ENCODE data around the gene KPNA6. TPM values are rescaled to one million over a fixed set of nuclear protein-coding genes. Genes with fewer than 3 reads are reported as not detected.
"Not testable (repeated sequence)": the region's sequence is repeated elsewhere in the genome, so short reads cannot be mapped to it uniquely, and the experiment has no call there.

KPNA6 gene
- total and polyA plus RNA-seq, 4 donors = 29.6 to 39.1 (median 33.7) TPM

DNA sequence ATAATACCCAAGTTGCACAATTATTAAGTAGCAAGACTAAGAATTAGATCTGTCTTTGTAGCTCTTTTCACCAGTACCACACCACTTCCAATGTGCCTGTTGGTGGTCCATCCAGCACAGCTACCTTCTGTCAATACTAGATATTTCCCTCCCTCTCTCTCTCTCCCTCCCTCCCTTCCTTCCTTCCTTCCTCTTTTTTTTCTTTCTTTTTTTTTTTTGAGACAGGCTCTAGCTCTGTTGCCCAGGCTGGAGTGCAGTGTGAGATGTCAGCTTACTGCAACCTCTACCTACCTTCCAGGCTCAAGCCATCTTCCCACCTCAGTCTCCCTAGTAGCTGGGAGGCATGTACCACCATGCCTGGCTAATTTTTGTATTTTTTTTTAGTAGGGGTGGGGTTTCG lies 21.1 kb downstream of the KPNA6 start:
- WGBS (ENCODE audit: insufficient coverage) = no CpG with 5 or more reads among the region's 1 CpG
- H3K4me3 ChIP-seq (ENCODE audit: low read depth, low read length) = no peak overlapping the region
- no peaks in the 10 kb centered on the region for H3K9me3 ChIP-seq (ENCODE audit: control insufficient read depth, insufficient read depth, low read length)
- DNase-seq (ENCODE audit: low read depth in 4 of 6, low spot score in 6 of 6) = no peak
- no peak overlapping the region for H3K27ac ChIP-seq (ENCODE audit: low read depth, low read length)
- H3K4me1 ChIP-seq (ENCODE audit: control insufficient read depth, insufficient read depth, low read length) = no peaks in the 10 kb centered on the region
- H3K27me3 ChIP-seq (ENCODE audit: control insufficient read depth, insufficient read depth, low read length) = no peaks in the 10 kb centered on the region
- peaks cover 5% of the 10 kb centered on the region for H3K36me3 ChIP-seq (ENCODE audit: control insufficient read depth, insufficient read depth, low read length)

DNA sequence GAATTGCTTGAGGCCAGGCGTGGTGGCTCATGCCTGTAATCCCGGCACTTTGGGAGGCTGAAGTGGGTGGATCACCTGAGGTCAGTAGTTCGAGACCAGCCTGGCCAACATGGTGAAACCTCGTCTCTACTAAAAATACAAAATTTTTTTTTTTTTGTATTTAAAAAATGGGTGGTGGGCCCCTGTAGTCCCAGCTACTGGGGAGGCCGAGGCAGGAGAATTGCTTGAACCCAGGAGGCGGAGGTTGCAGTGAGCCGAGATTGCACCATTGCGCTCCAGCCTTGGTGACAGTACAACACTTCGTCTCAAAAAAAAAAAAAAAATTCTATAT lies 26.1 kb downstream of the KPNA6 start:
- not testable (repeated sequence) for H3K27me3 ChIP-seq (ENCODE audit: control insufficient read depth, insufficient read depth, low read length); H3K4me1 ChIP-seq (ENCODE audit: control insufficient read depth, insufficient read depth, low read length); H3K9me3 ChIP-seq (ENCODE audit: control insufficient read depth, insufficient read depth, low read length); H3K36me3 ChIP-seq (ENCODE audit: control insufficient read depth, insufficient read depth, low read length); H3K4me3 ChIP-seq (ENCODE audit: low read depth, low read length); DNase-seq (ENCODE audit: low read depth in 4 of 6, low spot score in 6 of 6); H3K27ac ChIP-seq (ENCODE audit: low read depth, low read length)
- 100% methylated on average over 1 of the region's 9 CpGs for WGBS (ENCODE audit: insufficient coverage)

- 95% methylated on average over 4 of the region's 5 CpGs for WGBS (ENCODE audit: insufficient coverage)
- H3K36me3 ChIP-seq (ENCODE audit: control insufficient read depth, insufficient read depth, low read length) = peaks cover under 1% of the 10 kb centered on the region
- DNase-seq (ENCODE audit: low read depth in 4 of 6, low spot score in 6 of 6) = no peak
- H3K4me3 ChIP-seq (ENCODE audit: low read depth, low read length) = no peak overlapping the region
- no peak overlapping the region for H3K27ac ChIP-seq (ENCODE audit: low read depth, low read length)
- H3K9me3 ChIP-seq (ENCODE audit: control insufficient read depth, insufficient read depth, low read length) = no peaks in the 10 kb centered on the region
- no peaks in the 10 kb centered on the region for H3K27me3 ChIP-seq (ENCODE audit: control insufficient read depth, insufficient read depth, low read length)
- peaks cover 4% of the 10 kb centered on the region for H3K4me1 ChIP-seq (ENCODE audit: control insufficient read depth, insufficient read depth, low read length)
Measured at GRCh38 chr1:32137111-32137510, 29.3 kb downstream of the KPNA6 start.

- DNase-seq (ENCODE audit: low read depth in 4 of 6, low spot score in 6 of 6) = no peak
- Histone ChIP-seq H3K9me3 (ENCODE audit: control insufficient read depth, insufficient read depth, low read length) (no peaks in the 10 kb centered on the region), H3K4me1 (ENCODE audit: control insufficient read depth, insufficient read depth, low read length) (peaks cover 12% of the 10 kb centered on the region), H3K4me3 (ENCODE audit: low read depth, low read length) (no peak overlapping the region), H3K27me3 (ENCODE audit: control insufficient read depth, insufficient read depth, low read length) (no peaks in the 10 kb centered on the region), H3K27ac (ENCODE audit: low read depth, low read length) (no peak overlapping the region), H3K36me3 (ENCODE audit: control insufficient read depth, insufficient read depth, low read length) (no peaks in the 10 kb centered on the region)
- 88% methylated on average over 4 of the region's 5 CpGs for WGBS (ENCODE audit: insufficient coverage)
Measured at GRCh38 chr1:32138965-32139364, 31.1 kb downstream of the KPNA6 start.

DNA sequence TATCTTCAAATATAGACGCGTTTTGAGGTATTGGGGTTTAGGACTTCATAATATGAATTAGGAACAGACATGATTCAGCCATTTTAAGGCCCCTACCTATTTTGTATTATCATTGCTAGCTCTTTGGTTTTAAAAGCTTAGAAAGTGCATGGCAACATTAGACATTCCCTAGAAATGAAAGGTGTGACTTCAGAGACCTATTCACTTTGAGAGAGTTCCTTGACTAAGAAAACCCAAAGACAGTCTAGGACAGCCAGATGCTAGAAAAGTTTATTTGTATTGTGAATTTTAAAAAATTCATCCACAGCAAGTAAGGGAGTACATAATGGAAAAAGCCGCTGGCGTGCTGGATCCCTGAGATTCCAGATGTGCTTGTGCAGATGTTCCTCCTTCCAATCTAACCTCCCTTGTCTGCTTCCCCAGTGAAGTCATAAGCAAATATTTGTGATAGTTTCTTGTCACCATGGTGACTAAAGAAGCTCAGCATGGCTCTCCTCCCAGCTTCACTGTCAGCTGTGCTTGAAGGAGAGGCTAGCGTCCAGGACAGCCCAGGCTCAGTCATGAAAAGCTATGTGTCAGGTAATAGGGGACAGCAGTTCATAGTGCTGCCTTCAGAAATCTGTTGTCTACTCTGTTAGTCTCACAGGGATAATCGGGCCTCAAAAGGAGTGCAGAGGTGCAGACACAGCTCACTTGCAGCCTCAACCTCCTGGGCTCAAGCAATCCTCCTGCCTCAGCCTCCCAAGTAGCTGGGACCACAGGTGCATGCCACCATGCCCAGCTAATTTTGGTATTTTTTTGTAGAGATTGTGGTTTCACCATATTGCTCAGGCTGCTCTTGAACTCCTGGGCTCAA lies 34.8 kb downstream of the KPNA6 start:
- H3K36me3 ChIP-seq (ENCODE audit: control insufficient read depth, insufficient read depth, low read length) = no peaks in the 10 kb centered on the region
- peaks cover 12% of the 10 kb centered on the region for H3K4me1 ChIP-seq (ENCODE audit: control insufficient read depth, insufficient read depth, low read length)
- peak overlapping the region; percentile 66 for H3K27ac ChIP-seq (ENCODE audit: low read depth, low read length)
- no peaks in the 10 kb centered on the region for H3K27me3 ChIP-seq (ENCODE audit: control insufficient read depth, insufficient read depth, low read length)
- DNase-seq (ENCODE audit: low read depth in 4 of 6, low spot score in 6 of 6) = peak in 5 of 6 donors; percentile 19 to 79 (median 38)
- WGBS (ENCODE audit: insufficient coverage) = 48% methylated on average over 2 of the region's 6 CpGs
- H3K9me3 ChIP-seq (ENCODE audit: control insufficient read depth, insufficient read depth, low read length) = peaks cover 2% of the 10 kb centered on the region
- no peak overlapping the region for H3K4me3 ChIP-seq (ENCODE audit: low read depth, low read length)

GRCh38 chr1:32143302-32143695 lies 35.4 kb downstream of the KPNA6 start:
- WGBS (ENCODE audit: insufficient coverage) = no CpG with 5 or more reads among the region's 4 CpGs

DNA sequence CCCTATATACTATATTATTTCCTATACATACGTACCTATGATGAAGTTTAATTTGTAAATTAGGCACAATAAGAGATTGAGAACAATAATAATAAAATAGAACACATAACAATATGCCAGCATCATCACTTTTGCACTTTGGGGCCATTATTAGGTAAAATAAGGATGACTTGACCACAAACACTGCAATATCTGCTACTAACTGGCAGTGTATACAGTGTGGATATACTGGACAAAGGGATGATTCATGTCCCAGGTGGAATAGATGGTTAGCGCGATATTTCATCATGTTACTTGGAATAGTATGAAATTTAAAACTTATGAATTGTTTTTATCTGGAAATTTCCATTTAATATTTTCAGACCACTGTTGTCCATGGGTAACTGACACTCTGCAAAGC lies 36.2 kb downstream of the KPNA6 start:
- Histone ChIP-seq H3K4me3 (ENCODE audit: low read depth, low read length) (no peak overlapping the region), H3K36me3 (ENCODE audit: control insufficient read depth, insufficient read depth, low read length) (peaks cover 3% of the 10 kb centered on the region), H3K9me3 (ENCODE audit: control insufficient read depth, insufficient read depth, low read length) (peaks cover 2% of the 10 kb centered on the region), H3K27ac (ENCODE audit: low read depth, low read length) (no peak overlapping the region), H3K27me3 (ENCODE audit: control insufficient read depth, insufficient read depth, low read length) (no peaks in the 10 kb centered on the region), H3K4me1 (ENCODE audit: control insufficient read depth, insufficient read depth, low read length) (peaks cover 12% of the 10 kb centered on the region)
- no CpG with 5 or more reads among the region's 3 CpGs for WGBS (ENCODE audit: insufficient coverage)
- no peak for DNase-seq (ENCODE audit: low read depth in 4 of 6, low spot score in 6 of 6)

More at GRCh38 chr1:32143302-32143695, 35.4 kb downstream of the KPNA6 start:
- H3K4me1 ChIP-seq (ENCODE audit: control insufficient read depth, insufficient read depth, low read length) = peaks cover 12% of the 10 kb centered on the region
- H3K27me3 ChIP-seq (ENCODE audit: control insufficient read depth, insufficient read depth, low read length); H3K36me3 ChIP-seq (ENCODE audit: control insufficient read depth, insufficient read depth, low read length); H3K4me3 ChIP-seq (ENCODE audit: low read depth, low read length); DNase-seq (ENCODE audit: low read depth in 4 of 6, low spot score in 6 of 6); H3K9me3 ChIP-seq (ENCODE audit: control insufficient read depth, insufficient read depth, low read length): not testable (repeated sequence)
- H3K27ac ChIP-seq (ENCODE audit: low read depth, low read length) = peak overlapping the region; percentile 66

- DNase-seq (ENCODE audit: low read depth in 4 of 6, low spot score in 6 of 6); H3K9me3 ChIP-seq (ENCODE audit: control insufficient read depth, insufficient read depth, low read length); H3K27ac ChIP-seq (ENCODE audit: low read depth, low read length); H3K36me3 ChIP-seq (ENCODE audit: control insufficient read depth, insufficient read depth, low read length); H3K4me3 ChIP-seq (ENCODE audit: low read depth, low read length); H3K27me3 ChIP-seq (ENCODE audit: control insufficient read depth, insufficient read depth, low read length): not testable (repeated sequence)
- peaks cover 14% of the 10 kb centered on the region for H3K4me1 ChIP-seq (ENCODE audit: control insufficient read depth, insufficient read depth, low read length)
- WGBS (ENCODE audit: insufficient coverage) = 100% methylated on average over 4 of the region's 5 CpGs
Measured at GRCh38 chr1:32147799-32148198, 39.9 kb downstream of the KPNA6 start.

DNA sequence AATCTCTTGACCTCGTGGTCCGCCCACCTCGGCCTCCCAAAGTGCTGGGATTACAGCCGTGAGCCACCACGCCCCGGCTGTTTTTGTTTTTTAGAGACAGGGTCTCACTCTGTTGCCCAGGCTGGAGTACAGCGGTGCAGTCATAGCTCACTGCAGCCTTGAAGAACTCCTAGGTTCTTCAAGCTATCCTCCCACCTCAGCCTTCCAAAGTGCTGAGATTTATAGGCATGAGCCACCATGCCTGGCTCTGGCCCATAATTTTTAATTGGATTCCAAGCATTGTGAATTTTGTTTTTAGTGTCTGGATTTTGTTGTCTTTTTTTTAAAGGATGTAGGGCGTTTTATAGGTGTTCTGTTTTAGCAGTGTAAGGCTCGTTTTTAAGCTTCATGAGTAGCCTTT lies 43.0 kb downstream of the KPNA6 start:
- Histone ChIP-seq H3K9me3 (ENCODE audit: control insufficient read depth, insufficient read depth, low read length) (peaks cover 2% of the 10 kb centered on the region), H3K27ac (ENCODE audit: low read depth, low read length) (peak overlapping the region; percentile 52), H3K27me3 (ENCODE audit: control insufficient read depth, insufficient read depth, low read length) (no peaks in the 10 kb centered on the region), H3K36me3 (ENCODE audit: control insufficient read depth, insufficient read depth, low read length) (peaks cover 13% of the 10 kb centered on the region), H3K4me1 (ENCODE audit: control insufficient read depth, insufficient read depth, low read length) (peaks cover 8% of the 10 kb centered on the region), H3K4me3 (ENCODE audit: low read depth, low read length) (no peak overlapping the region)
- WGBS (ENCODE audit: insufficient coverage) = 94% methylated on average over 5 of the region's 9 CpGs
- DNase-seq (ENCODE audit: low read depth in 4 of 6, low spot score in 6 of 6) = no peak

GRCh38 chr1:32151319-32151787 lies 43.5 kb downstream of the KPNA6 start:
- Histone ChIP-seq H3K4me3 (ENCODE audit: low read depth, low read length) (no peak overlapping the region), H3K9me3 (ENCODE audit: control insufficient read depth, insufficient read depth, low read length) (peaks cover 2% of the 10 kb centered on the region), H3K4me1 (ENCODE audit: control insufficient read depth, insufficient read depth, low read length) (peaks cover 8% of the 10 kb centered on the region), H3K27ac (ENCODE audit: low read depth, low read length) (peak overlapping the region; percentile 52), H3K36me3 (ENCODE audit: control insufficient read depth, insufficient read depth, low read length) (peaks cover 15% of the 10 kb centered on the region), H3K27me3 (ENCODE audit: control insufficient read depth, insufficient read depth, low read length) (no peaks in the 10 kb centered on the region)
- DNase-seq (ENCODE audit: low read depth in 4 of 6, low spot score in 6 of 6) = peak; percentile 31 to 89 (median 54)
- WGBS (ENCODE audit: insufficient coverage) = 32% methylated on average over 3 of the region's 5 CpGs

Measured in spinal cord (tissue), 10 donors.